Activated CD8-positive, alpha-beta memory T cell treated with anti-CD3 and anti-CD28 coated beads, Interleukin-2, amount 50 U/mL, for 1 hour (primary cell): ENCODE measurements around the gene GAK.

Experiments used
- DNase-seq: peaks from one replicate; pipeline ENCODE4 v3.0.0-alpha.2; 2020; ENCODE audit errors: extremely low read depth

Gene GAK

GRCh38 chr4:849478-850175 is 82.5 kb downstream of the GAK start:
- DNase-seq = no peak

GRCh38 chr4:848803-849477 is 83.2 kb downstream of the GAK start:
- DNase-seq = no peak

- DNase-seq = no peak
Measured at GRCh38 chr4:848307-848691, 83.8 kb downstream of the GAK start.

GRCh38 chr4:845836-846251 is 86.3 kb downstream of the GAK start:
- DNase-seq = no peak

- DNase-seq = no peak
Measured at GRCh38 chr4:845233-845835, 86.8 kb downstream of the GAK start.

GRCh38 chr4:844752-845232 is 87.3 kb downstream of the GAK start:
- no peak for DNase-seq

GRCh38 chr4:839675-840443 is 92.3 kb downstream of the GAK start:
- no peak for DNase-seq

GRCh38 chr4:837772-838171 is 94.3 kb downstream of the GAK start:
- no peak for DNase-seq

- DNase-seq = no peak
Measured at GRCh38 chr4:836750-837301, 95.3 kb downstream of the GAK start.

GRCh38 chr4:836003-836511 is 96.1 kb downstream of the GAK start:
- no peak for DNase-seq

- DNase-seq = no peak
Measured at GRCh38 chr4:835148-836002, 96.7 kb downstream of the GAK start.

GRCh38 chr4:834368-835147 is 97.6 kb downstream of the GAK start:
- DNase-seq = no peak

- DNase-seq = no peak
Measured at GRCh38 chr4:833731-834367, 98.3 kb downstream of the GAK start.

- no peak for DNase-seq
Measured at GRCh38 chr4:833156-833555, 99.0 kb downstream of the GAK start.

- no peak for DNase-seq
Measured at GRCh38 chr4:832536-832935, 99.6 kb downstream of the GAK start.

GRCh38 chr4:832108-832507 is 100.0 kb downstream of the GAK start:
- no peak for DNase-seq

GRCh38 chr4:831483-831805 is 100.7 kb downstream of the GAK start:
- no peak for DNase-seq

- no peak for DNase-seq
Measured at GRCh38 chr4:830601-831482, 101.3 kb downstream of the GAK start.
